GM12891 (cell line): ENCODE data around the gene TLX2.

Source experiments
- POLR2A ChIP-seq: IDR thresholded peaks from 2 replicates; pipeline ENCODE4 v1.6.1; 2011; ENCODE audit warnings: low read depth, low read length, control low read depth
- POLR2AphosphoS5 ChIP-seq: IDR thresholded peaks from 2 replicates; pipeline ENCODE4 v1.6.1; 2011; ENCODE audit warnings: low read depth, low read length, control low read depth
- POU2F2 ChIP-seq: IDR thresholded peaks from 2 replicates; pipeline ENCODE4 v1.6.1; 2011; ENCODE audit warnings: low read depth, mild to moderate bottlenecking, control low read depth, low read length, moderate library complexity
- TAF1 ChIP-seq: IDR thresholded peaks from 2 replicates; pipeline ENCODE4 v1.6.1; 2011; ENCODE audit warnings: low read depth, low read length, control low read depth

DNA sequence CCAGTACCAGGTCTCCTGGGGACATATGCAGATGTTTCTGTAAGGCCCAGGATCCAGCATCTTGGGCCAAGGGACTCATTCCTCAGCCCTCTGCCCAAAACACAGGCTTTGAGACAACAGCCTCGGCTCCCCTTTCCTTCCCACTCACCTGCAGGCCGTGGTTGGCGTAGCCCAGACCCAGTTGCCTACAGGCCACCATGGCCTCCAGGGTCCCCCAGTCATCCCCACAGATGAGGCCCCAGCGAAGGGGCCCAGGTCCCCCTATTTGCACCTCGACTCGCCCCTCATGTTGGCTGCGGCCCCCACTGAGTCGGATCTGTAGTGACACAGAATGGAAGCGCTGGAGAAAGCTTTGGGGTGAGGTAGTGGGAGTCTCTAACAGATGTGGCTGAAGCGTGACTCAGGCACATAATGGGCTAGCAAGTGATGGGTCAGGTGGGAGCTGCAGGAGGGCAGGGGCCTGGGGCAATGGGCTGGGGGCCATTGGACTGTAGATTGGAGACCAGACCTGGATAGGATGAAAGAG is 21.3 kb downstream of the TLX2 start:
- TF ChIP-seq POU2F2 (no peak), POLR2A (no peak), POLR2AphosphoS5 (no peak), TAF1 (no peak)
